Upper lobe of left lung (tissue), 6 donors: ENCODE data around the gene ALG9. TPM values are rescaled to one million over a fixed set of nuclear protein-coding genes. Genes with fewer than 3 reads are reported as not detected.
A peak's percentile ranks its signal among the peaks of the same experiment; 100 is the strongest.

Experiments used
- ATAC-seq, 2 donors: fragments of 200-7000 bp; cut with Tn5 transposase; one replicate each; pipeline ENCODE4 v1.9.1; 2022; ENCODE audit warnings: mild to moderate bottlenecking in 2 of 2, moderate library complexity in 2 of 2; ENCODE audit not compliant: low FRiP score in 2 of 2
- DNase-seq, 2 donors: peaks; one replicate each; pipeline ENCODE4 v3.0.0-alpha.2; 2019 to 2020
- H3K27ac ChIP-seq, 4 donors: fragments of 200-600 bp; sonication (generic); one replicate each; pipeline ENCODE4 v1.5.1; 2016 to 2019
- H3K27me3 ChIP-seq, 4 donors: fragments of 200-600 bp; sonication (generic); one replicate each; pipeline ENCODE4 v1.5.1; 2017 to 2019
- H3K36me3 ChIP-seq, 4 donors: fragments of 200-600 bp; sonication (generic); one replicate each; pipeline ENCODE4 v1.5.1; 2016 to 2019
- H3K4me1 ChIP-seq, 4 donors: fragments of 200-600 bp; sonication (generic); one replicate each; pipeline ENCODE4 v1.5.1; 2018 to 2019
- H3K4me3 ChIP-seq, 4 donors: fragments of 200-600 bp; sonication (generic); one replicate each; pipeline ENCODE4 v1.5.1; 2017 to 2019; ENCODE audit warnings: mild to moderate bottlenecking in 2 of 4, moderate library complexity in 1 of 4
- H3K9me3 ChIP-seq, 4 donors: fragments of 200-600 bp; sonication (generic); one replicate each; pipeline ENCODE4 v1.5.1; 2018 to 2019
- EP300 ChIP-seq, 4 donors: sonication (generic); formaldehyde crosslinking; IDR thresholded peaks; one replicate each; pipeline ENCODE4 v1.5.1; 2017; ENCODE audit warnings: antibody characterized with exemption in 4 of 4, control low read depth in 2 of 4
- POLR2A ChIP-seq, 4 donors: fragments of 450-650 bp; IDR thresholded peaks; one replicate each; pipeline ENCODE4 v1.5.1; 2016 to 2017; ENCODE audit warnings: antibody characterized with exemption in 4 of 4, mild to moderate bottlenecking in 2 of 4
- POLR2AphosphoS5 ChIP-seq, 2 donors: sonication (generic); formaldehyde crosslinking; IDR thresholded peaks; one replicate each; pipeline ENCODE4 v1.5.1; 2017; ENCODE audit warnings: antibody characterized with exemption in 2 of 2
- WGBS, 2 donors: methylation state at CpG; one replicate each; pipeline ENCODE4 v1.1.5; 2017 to 2018; 5-methylcytosine and 5-hydroxymethylcytosine counted together
- total RNA-seq, 6 donors: library from RNA; depleted of rRNA in 4 of 6; stranded (reverse); fragments of >200 nt in 4 of 6; gene quantifications; one replicate each; pipeline versions ENCODE4 v1.1.0 to v1.2.1, GENCODE V29; 2016 to 2021
- TF ChIP-seq, protein P1 (sequence below), 6 experiments: fragments of 450-650 bp in 4 of 6; fragments of 200-600 bp in 2 of 6; sonication (generic) in 2 of 6; IDR thresholded peaks; one replicate each; pipeline ENCODE4 v1.5.1; 2016 to 2019; ENCODE audit warnings: antibody characterized with exemption in 6 of 6
- donor health status: DM: no; HTN: no; CAD: no; lungs with moderate emphysema.
- donor health status: DM: no; HTN: yes; CAD: no; lungs with severe emphysema.

The ALG9 gene, protein sequence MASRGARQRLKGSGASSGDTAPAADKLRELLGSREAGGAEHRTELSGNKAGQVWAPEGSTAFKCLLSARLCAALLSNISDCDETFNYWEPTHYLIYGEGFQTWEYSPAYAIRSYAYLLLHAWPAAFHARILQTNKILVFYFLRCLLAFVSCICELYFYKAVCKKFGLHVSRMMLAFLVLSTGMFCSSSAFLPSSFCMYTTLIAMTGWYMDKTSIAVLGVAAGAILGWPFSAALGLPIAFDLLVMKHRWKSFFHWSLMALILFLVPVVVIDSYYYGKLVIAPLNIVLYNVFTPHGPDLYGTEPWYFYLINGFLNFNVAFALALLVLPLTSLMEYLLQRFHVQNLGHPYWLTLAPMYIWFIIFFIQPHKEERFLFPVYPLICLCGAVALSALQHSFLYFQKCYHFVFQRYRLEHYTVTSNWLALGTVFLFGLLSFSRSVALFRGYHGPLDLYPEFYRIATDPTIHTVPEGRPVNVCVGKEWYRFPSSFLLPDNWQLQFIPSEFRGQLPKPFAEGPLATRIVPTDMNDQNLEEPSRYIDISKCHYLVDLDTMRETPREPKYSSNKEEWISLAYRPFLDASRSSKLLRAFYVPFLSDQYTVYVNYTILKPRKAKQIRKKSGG
- total RNA-seq = 10 to 100 TPM; 15.7 to 34.8 (median 20.9) TPM

DNA sequence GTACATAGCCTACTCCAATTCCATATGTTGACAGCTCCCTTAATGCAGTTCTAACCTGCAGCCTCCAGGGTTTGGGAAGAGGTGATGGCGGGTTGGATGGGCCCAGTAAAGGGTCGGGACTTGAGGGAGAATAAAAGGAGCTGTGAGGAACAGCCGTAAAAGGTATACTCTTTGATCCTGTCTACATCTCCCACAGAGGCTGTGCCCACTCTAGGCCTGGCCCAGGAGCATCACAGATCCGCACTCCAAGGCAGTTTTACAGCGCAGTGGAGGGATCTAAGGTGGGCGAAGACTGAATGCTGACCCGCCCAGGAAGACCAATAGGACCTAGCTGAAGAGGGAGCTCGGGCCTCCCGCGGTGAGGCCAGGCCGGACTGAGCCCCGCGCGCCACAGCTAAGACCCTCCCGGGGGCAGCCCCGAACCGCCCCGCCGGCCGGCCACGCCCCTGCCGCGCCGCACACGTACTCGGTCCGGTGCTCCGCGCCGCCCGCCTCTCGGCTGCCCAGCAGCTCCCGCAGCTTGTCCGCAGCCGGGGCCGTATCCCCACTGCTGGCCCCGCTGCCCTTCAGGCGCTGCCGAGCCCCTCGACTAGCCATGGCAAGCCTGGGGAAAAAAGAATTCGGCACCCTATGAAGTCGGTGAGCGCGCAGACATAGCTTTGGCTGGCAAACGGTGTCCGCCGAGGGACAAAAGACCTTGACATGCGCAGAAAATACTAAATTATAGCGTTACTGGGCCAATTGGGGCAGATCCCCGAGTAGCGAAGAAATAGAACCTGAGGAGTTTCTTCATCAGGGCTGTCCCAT lies at the start of gene ALG9:
ALG9 (minus strand) TSS at position 696 of the 807 bp plus-strand sequence; CDS start at position 597, 99 bp downstream.
- peak; percentile 73 to 95 for DNase-seq

GRCh38 chr11:111920908-111921307 lies 49.5 kb upstream of the ALG9 start:
- 61 to 93% methylated on average over 2 of the region's 2 CpGs for WGBS, 2 donors
- Histone ChIP-seq H3K9me3 (no peaks in the 10 kb centered on the region), H3K36me3 (no peaks in the 10 kb centered on the region), H3K4me3 (no peak overlapping the region), H3K27me3 (no peaks in the 10 kb centered on the region), H3K27ac (no peak overlapping the region), H3K4me1 (peaks cover 8 to 34% (median 24%) of the 10 kb centered on the region in 4 donors)
- DNase-seq (no peak), ATAC-seq (no peak)
- TF ChIP-seq EP300 (IDR thresholded peaks at IDR 0.05) = no peak
- TF ChIP-seq POLR2AphosphoS5 (IDR thresholded peaks at IDR 0.05) = no peak
- no peak for TF ChIP-seq POLR2A (IDR thresholded peaks at IDR 0.05)
- TF ChIP-seq, protein P1, sequence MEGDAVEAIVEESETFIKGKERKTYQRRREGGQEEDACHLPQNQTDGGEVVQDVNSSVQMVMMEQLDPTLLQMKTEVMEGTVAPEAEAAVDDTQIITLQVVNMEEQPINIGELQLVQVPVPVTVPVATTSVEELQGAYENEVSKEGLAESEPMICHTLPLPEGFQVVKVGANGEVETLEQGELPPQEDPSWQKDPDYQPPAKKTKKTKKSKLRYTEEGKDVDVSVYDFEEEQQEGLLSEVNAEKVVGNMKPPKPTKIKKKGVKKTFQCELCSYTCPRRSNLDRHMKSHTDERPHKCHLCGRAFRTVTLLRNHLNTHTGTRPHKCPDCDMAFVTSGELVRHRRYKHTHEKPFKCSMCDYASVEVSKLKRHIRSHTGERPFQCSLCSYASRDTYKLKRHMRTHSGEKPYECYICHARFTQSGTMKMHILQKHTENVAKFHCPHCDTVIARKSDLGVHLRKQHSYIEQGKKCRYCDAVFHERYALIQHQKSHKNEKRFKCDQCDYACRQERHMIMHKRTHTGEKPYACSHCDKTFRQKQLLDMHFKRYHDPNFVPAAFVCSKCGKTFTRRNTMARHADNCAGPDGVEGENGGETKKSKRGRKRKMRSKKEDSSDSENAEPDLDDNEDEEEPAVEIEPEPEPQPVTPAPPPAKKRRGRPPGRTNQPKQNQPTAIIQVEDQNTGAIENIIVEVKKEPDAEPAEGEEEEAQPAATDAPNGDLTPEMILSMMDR (IDR thresholded peaks at IDR 0.05) = no peak

More for the DNA sequence above, at the start of gene ALG9:
- Histone ChIP-seq H3K27me3 (no peaks in the 10 kb centered on the region), H3K4me3 (peak within 1 kb of the TSS; percentile 84 to 98 (median 94)), H3K36me3 (peaks cover 5 to 35% (median 8%) of the 10 kb centered on the region in 4 donors), H3K27ac (peak within 1 kb of the TSS; percentile 84 to 95 (median 93)), H3K4me1 (peaks cover 9 to 21% (median 14%) of the 10 kb centered on the region in 4 donors), H3K9me3 (no peaks in the 10 kb centered on the region)
- ATAC-seq = peak; percentile 89 to 97
- TF ChIP-seq POLR2A (IDR thresholded peaks at IDR 0.05) (peak in 1 of 4 donors; percentile 54), POLR2AphosphoS5 (IDR thresholded peaks at IDR 0.05) (peak; percentile 60 to 72), EP300 (IDR thresholded peaks at IDR 0.05) (peak in 1 of 4 donors; percentile 26)
- TF ChIP-seq, protein P1 (IDR thresholded peaks at IDR 0.05) = peak in 5 of 6 experiments; percentile 19 to 41 (median 37)
- WGBS, 2 donors = 1% methylated on average over 28 to 36 of the region's 51 CpGs

DNA sequence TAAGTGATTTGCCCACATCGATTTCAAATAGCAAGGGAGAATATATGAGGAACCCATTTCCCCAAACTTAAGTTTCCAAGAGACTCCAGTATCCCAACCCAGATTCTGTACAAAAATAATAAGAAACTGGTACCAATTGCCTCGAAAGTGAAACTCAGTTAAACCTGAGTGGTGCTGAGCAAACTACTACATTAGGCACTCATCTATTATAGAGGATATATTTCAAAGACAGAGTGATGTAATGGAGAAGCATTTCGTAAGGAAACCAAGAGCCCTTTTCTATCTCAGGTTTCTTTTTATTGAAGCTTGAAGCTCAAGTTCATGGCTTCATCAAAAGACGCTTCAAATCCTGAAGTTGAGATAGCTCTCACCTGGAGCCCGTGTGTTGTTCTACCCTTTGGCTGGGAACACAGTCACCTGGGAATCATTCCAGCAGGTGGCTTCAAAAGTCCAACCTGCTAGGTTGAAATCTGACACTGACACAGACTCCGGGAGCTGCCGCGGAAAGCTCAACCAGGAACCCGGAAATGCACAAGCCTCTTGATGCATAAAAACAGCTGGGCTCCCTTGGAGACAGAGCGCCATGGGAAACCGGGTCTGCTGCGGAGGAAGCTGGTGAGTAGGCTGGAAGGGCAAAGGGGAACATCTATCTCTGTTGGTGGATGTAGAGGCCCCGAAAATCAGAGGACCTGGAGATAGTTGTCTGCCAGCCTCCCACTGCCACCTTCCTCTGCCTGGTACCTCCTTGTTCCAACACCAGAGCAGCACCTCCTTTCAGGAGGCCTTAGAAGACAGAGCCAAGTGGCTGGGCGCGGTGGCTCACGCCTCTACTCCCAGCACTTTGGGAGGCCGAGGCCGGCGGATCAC lies 47.2 kb upstream of the ALG9 start, which contains the start of gene C11orf52:
C11orf52 (plus strand) TSS at position 524 of the 867 bp plus-strand sequence; CDS start at position 584, 60 bp downstream.
- TF ChIP-seq POLR2A (IDR thresholded peaks at IDR 0.05) = peak in 3 of 4 donors; percentile 28 to 65 (median 36)
- TF ChIP-seq POLR2AphosphoS5 (IDR thresholded peaks at IDR 0.05) = peak in 1 of 2 donors; percentile 31
- TF ChIP-seq EP300 (IDR thresholded peaks at IDR 0.05) = no peak
- TF ChIP-seq, protein P1 (IDR thresholded peaks at IDR 0.05) = peak in 1 of 6 experiments; percentile 16
- H3K27ac ChIP-seq = peak within 1 kb of the TSS; percentile 67 to 81 (median 73)
- peak; percentile 61 to 89 for ATAC-seq

DNA sequence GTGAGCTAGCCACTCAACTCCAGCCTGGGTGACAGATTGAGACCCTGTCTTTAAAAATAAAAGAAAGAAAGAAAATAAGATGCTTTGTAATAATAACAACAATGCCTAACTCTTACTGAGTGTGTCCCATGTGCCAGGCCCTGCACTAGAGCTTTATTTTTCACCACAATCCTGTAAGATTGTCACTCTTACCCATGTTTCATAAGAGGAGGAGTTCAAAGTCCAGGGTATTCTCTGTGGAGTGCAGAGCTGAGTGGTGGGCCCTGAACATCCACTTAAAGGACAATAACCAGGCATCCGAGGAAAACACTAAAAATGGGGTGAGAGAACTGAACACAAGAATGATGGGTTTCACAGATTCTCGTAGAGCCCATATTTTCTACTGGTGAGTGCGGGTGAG lies 46.4 kb upstream of the ALG9 start:
- peak overlapping the region in 3 of 4 donors; percentile 68 to 81 (median 78) for H3K27ac ChIP-seq
- no peaks in the 10 kb centered on the region for H3K36me3 ChIP-seq
- TF ChIP-seq POLR2A (IDR thresholded peaks at IDR 0.05) (no peak), EP300 (IDR thresholded peaks at IDR 0.05) (no peak), POLR2AphosphoS5 (IDR thresholded peaks at IDR 0.05) (no peak)
- TF ChIP-seq, protein P1 (IDR thresholded peaks at IDR 0.05) = no peak
- 90 to 97% methylated on average over 3 of the region's 3 CpGs for WGBS, 2 donors
- no peak overlapping the region for H3K4me3 ChIP-seq
- H3K27me3 ChIP-seq = no peaks in the 10 kb centered on the region
- ATAC-seq = no peak
- peaks cover 0 to 14% (median 10%) of the 10 kb centered on the region in 4 donors for H3K4me1 ChIP-seq
- no peaks in the 10 kb centered on the region for H3K9me3 ChIP-seq
- DNase-seq = no peak

More for the DNA sequence above, 47.2 kb upstream of the ALG9 start, which contains the start of gene C11orf52:
- WGBS, 2 donors = 49 to 56% methylated on average over 19 of the region's 19 CpGs
- DNase-seq = peak in 1 of 2 donors; percentile 85
- Histone ChIP-seq H3K9me3 (no peaks in the 10 kb centered on the region), H3K4me1 (peaks cover 2 to 22% (median 14%) of the 10 kb centered on the region in 4 donors), H3K27me3 (no peaks in the 10 kb centered on the region), H3K36me3 (no peaks in the 10 kb centered on the region), H3K4me3 (peak within 1 kb of the TSS in 3 of 4 donors; percentile 18 to 42 (median 38))
